CD8-positive, alpha-beta memory T cell (primary cell): Measurements from ENCODE around the gene CACNA1S. TPM values are rescaled to one million over a fixed set of nuclear protein-coding genes. Genes with fewer than 3 reads are reported as not detected.

ENCODE experiments used
- CTCF ChIA-PET: fragments of 350-600 bp; sonication (Branson Sonifier 250); formaldehyde crosslinking; loops from one replicate; lab custom pipeline; 2021; ENCODE audit warnings: antibody characterized with exemption; lab: Charles Lee
- POLR2A ChIA-PET: fragments of 350-600 bp; sonication (Branson Sonifier 250); formaldehyde crosslinking; loops from one replicate; lab custom pipeline; 2021; ENCODE audit warnings: antibody characterized with exemption; lab: Charles Lee
- DNase-seq, 5 donors: peaks; one replicate each; pipeline versions ENCODE4 v3.0.0 to v3.0.0-alpha.2; 2020 to 2022; ENCODE audit warnings: mixed read lengths in 1 of 5
- H3K27ac ChIP-seq: one replicate; pipeline ENCODE4 v1.7.0; 2013; ENCODE audit warnings: low read depth, mild to moderate bottlenecking, low read length, moderate library complexity
- H3K27me3 ChIP-seq: 2 replicates; pipeline ENCODE4 v1.7.0; 2013; ENCODE audit warnings: low read length, mild to moderate bottlenecking; ENCODE audit not compliant: insufficient read depth, poor library complexity, severe bottlenecking
- H3K36me3 ChIP-seq: 2 replicates; pipeline ENCODE4 v1.7.0; 2013; ENCODE audit warnings: mild to moderate bottlenecking, low read length, moderate library complexity; ENCODE audit not compliant: insufficient read depth
- H3K4me1 ChIP-seq: 2 replicates; pipeline ENCODE4 v1.7.0; 2013; ENCODE audit warnings: mild to moderate bottlenecking, low read length, moderate library complexity; ENCODE audit not compliant: insufficient read depth
- H3K4me3 ChIP-seq: 2 replicates; pipeline ENCODE4 v1.7.0; 2013; ENCODE audit warnings: mild to moderate bottlenecking, low read length
- H3K9me3 ChIP-seq: 2 replicates; pipeline ENCODE4 v1.7.0; 2013; ENCODE audit warnings: mild to moderate bottlenecking, low read length
- H3K27ac Mint-ChIP-seq, 8 donors: one replicate each; pipeline ENCODE4 v1.8.0; 2020 to 2021; ENCODE audit warnings: mixed read lengths in 8 of 8, mild to moderate bottlenecking in 6 of 8, inconsistent platforms in 3 of 8, moderate library complexity in 3 of 8
- H3K27me3 Mint-ChIP-seq, 2 donors: one replicate each; pipeline ENCODE4 v1.8.0; 2020 to 2021; ENCODE audit warnings: mixed read lengths in 2 of 2, mild to moderate bottlenecking in 1 of 2, moderate library complexity in 1 of 2
- H3K36me3 Mint-ChIP-seq, 3 donors: one replicate each; pipeline ENCODE4 v1.8.0; 2020 to 2021; ENCODE audit warnings: mixed read lengths in 3 of 3, inconsistent platforms in 1 of 3, mild to moderate bottlenecking in 1 of 3
- H3K4me1 Mint-ChIP-seq, 3 donors: one replicate each; pipeline ENCODE4 v1.8.0; 2020 to 2021; ENCODE audit warnings: mixed read lengths in 3 of 3, inconsistent platforms in 1 of 3, mild to moderate bottlenecking in 1 of 3
- H3K4me3 Mint-ChIP-seq, 7 donors: one replicate each; pipeline ENCODE4 v1.8.0; 2020 to 2021; ENCODE audit warnings: mixed read lengths in 7 of 7, mild to moderate bottlenecking in 6 of 7, moderate library complexity in 4 of 7, inconsistent platforms in 2 of 7
- H3K9me3 Mint-ChIP-seq, 5 donors: one replicate each; pipeline ENCODE4 v1.8.0; 2020 to 2022; ENCODE audit warnings: mixed read lengths in 5 of 5, mild to moderate bottlenecking in 3 of 5, moderate library complexity in 2 of 5, inconsistent platforms in 1 of 5
- polyA plus RNA-seq: library from polyadenylated mRNA; unstranded; fragments of 300-500 nt; fragmentation: Illumina TruSeq; gene quantifications from one replicate; pipeline ENCODE4 v1.2.3, GENCODE V29; 2021
- total RNA-seq, 2 experiments: library from RNA; stranded (reverse); gene quantifications; one replicate each; pipeline ENCODE4 v1.2.3, GENCODE V29; 2021

CACNA1S gene
- total and polyA plus RNA-seq, 3 experiments from 2014 or later = not detected

GRCh38 chr1:201022493-201022819 lies 89.8 kb downstream of the CACNA1S start:
- Histone ChIP-seq H3K4me3 (peak overlapping the region; percentile 92), H3K4me1 (peaks cover 69% of the 10 kb centered on the region), H3K36me3 (no peaks in the 10 kb centered on the region), H3K27ac (peak overlapping the region; percentile 73), H3K27me3 (no peaks in the 10 kb centered on the region), H3K9me3 (no peaks in the 10 kb centered on the region)
- H3K4me3 Mint-ChIP-seq = peak overlapping the region; percentile 92 to 99 (median 97)
- CTCF ChIA-PET = interaction anchor here (1.0 to 7.0 kb wide), 7 partner anchors 12 to 92 kb away, joined by 3 to 63 read pairs (median 6); no protein-coding TSS in a partner anchor
- peaks cover 63 to 88% (median 71%) of the 10 kb centered on the region in 3 donors for H3K4me1 Mint-ChIP-seq
- H3K36me3 Mint-ChIP-seq = peaks cover 0 to 15% (median 2%) of the 10 kb centered on the region in 3 donors
- no peak for DNase-seq
- POLR2A ChIA-PET = interaction anchor here (0.8 kb wide), 1 partner anchor 12 kb away, joined by 3 read pairs; no protein-coding TSS in a partner anchor
- H3K27me3 Mint-ChIP-seq = peaks cover 0 to 2% of the 10 kb centered on the region in 2 donors
- peak overlapping the region; percentile 90 to 100 (median 96) for H3K27ac Mint-ChIP-seq
- H3K9me3 Mint-ChIP-seq = no peaks in the 10 kb centered on the region

DNA sequence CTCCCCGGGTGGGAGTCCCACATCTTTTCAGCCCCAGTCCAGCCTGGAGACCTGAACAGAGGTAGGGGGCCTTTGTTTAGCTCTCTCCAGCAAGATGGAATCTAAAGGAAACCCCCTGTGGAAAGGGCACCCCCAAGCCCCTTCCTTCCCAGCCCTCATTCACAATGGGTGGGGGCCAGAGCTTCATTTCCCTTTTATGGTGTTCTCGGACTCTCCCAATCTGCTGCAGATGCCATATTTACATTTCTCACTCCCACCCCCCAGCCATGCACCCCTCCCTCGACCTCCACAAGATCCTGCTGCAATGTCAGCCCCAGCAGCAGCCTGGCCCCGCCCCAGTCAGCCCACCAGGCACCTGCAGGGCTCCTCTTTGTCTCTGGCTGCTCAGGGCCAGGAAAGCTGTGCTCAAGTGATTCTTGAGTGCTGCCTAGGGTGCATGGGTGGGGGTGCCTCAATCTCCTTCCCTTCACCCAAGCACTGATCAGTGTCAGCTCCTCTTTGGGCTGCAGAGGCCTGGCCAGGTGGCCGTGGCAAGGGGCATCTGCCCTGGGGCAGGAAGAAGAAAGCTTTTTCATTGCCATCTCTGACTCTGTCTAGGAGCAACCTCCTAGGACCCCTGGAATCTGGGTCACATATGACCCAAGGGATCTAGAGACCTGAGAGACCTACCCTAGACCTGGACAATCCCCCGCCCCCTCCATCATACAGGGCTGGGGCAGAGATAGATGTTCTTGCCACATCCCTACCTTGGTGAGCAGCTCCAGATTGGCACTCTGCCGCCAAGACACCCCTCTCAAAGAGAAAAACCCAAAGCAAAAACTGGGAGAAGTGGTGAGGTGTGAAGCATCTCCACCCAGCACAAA lies 90.4 kb downstream of the CACNA1S start:
- Histone ChIP-seq H3K27me3 (no peaks in the 10 kb centered on the region), H3K9me3 (no peaks in the 10 kb centered on the region), H3K36me3 (no peaks in the 10 kb centered on the region), H3K4me3 (peak overlapping the region; percentile 92), H3K4me1 (peaks cover 75% of the 10 kb centered on the region), H3K27ac (peak overlapping the region; percentile 73)
- Mint-ChIP-seq H3K4me3 (peak overlapping the region; percentile 92 to 99 (median 97)), H3K36me3 (peaks cover 0 to 17% (median 2%) of the 10 kb centered on the region in 3 donors), H3K27ac (peak overlapping the region; percentile 90 to 100 (median 96)), H3K27me3 (peaks cover 0 to 2% of the 10 kb centered on the region in 2 donors), H3K9me3 (no peaks in the 10 kb centered on the region), H3K4me1 (peaks cover 67 to 90% (median 75%) of the 10 kb centered on the region in 3 donors)
- DNase-seq = peak in 1 of 5 donors; percentile 27
- POLR2A ChIA-PET = no interaction called here
- CTCF ChIA-PET = interaction anchor here (0.6 to 7.0 kb wide), 10 partner anchors 11 to 351 kb away, joined by 3 to 63 read pairs (median 4); no protein-coding TSS in a partner anchor

DNA sequence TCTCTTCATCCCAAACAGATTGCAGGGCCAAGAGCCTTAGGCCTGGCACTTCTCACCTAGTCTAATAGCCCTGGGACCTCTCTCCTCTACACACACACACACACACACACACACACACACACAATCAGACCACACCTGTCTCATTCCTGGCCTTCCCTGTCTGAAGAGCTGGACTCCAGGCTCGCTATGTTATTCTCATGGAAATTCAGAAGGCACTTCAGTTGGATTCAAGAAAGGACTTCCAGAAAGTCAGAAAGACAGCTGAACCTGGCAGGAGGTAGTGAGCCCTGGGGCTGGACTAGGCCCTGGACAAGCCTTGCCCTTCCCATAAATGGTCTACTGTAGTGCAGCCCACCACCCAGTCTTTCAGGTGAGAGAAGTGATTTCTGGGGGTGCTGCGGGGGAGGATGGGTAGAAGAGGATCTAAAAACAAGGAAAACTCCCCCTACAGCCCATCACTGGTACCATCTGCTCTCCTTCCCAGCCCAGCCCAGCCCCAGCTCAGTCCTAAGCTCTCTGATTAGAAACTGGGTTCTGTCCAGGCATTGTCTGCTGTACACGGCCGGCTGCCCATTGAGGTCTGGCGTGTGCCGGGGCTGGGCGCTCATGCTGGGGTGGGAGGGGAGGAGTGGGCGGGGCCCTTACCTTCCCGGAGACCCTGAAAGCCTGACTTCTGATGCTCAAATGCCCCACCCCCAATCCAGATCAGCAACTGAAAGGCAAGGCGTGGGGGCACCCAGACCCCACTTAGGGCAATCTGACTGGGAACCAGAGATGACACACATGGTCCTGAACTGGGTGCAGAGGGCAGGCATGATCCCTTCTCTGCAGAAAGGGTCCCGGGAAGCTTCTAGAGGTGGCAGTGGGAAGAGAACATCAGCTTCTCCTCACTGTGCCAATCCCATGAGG lies 91.3 kb downstream of the CACNA1S start:
- Mint-ChIP-seq H3K27me3 (peaks cover 0 to 2% of the 10 kb centered on the region in 2 donors), H3K9me3 (no peaks in the 10 kb centered on the region), H3K4me3 (peak overlapping the region; percentile 92 to 99 (median 97)), H3K4me1 (peaks cover 67 to 90% (median 75%) of the 10 kb centered on the region in 3 donors), H3K36me3 (peaks cover 0 to 18% (median 2%) of the 10 kb centered on the region in 3 donors), H3K27ac (peak overlapping the region; percentile 90 to 100 (median 98))
- H3K9me3 ChIP-seq = no peaks in the 10 kb centered on the region
- peaks cover 76% of the 10 kb centered on the region for H3K4me1 ChIP-seq
- H3K27me3 ChIP-seq = no peaks in the 10 kb centered on the region
- peak overlapping the region; percentile 92 for H3K4me3 ChIP-seq
- peak in 4 of 5 donors; percentile 14 to 42 (median 22) for DNase-seq
- H3K27ac ChIP-seq = peak overlapping the region; percentile 73
- ChIA-PET POLR2A (interaction anchor here (0.5 to 0.9 kb wide), 2 partner anchors 31 to 153 kb away, joined by 3 to 6 read pairs; no protein-coding TSS in a partner anchor), CTCF (interaction anchor here (0.6 to 7.0 kb wide), 18 partner anchors 10 to 403 kb away, joined by 3 to 63 read pairs (median 4); no protein-coding TSS in a partner anchor)
- H3K36me3 ChIP-seq = no peaks in the 10 kb centered on the region

DNA sequence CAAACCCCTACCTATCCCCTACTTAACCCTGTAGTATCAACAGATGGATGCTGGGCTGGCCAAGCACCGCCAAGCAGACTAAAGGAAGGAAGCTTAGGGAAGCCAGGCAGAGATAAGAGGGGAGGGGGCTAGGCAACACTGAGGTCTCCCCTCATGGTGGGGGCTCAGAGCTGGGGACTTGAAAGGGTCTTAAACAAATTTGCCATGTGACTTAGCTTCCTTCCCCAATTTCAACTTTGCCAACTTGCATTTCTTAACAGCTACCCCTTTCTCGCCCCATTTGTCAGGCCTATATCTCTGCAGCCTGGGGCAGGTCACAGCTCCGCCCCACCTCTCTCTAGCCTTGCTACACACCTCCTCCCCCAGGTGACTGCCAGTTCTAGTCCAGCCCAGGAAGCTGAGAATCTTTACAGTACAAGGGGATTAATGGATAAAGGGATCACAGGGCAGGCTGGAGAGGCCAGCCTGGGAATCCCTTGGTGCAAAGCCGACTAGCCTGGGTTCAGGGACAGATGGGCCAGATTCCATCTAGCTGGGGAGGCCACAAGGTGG lies 92.1 kb downstream of the CACNA1S start:
- peaks cover 0 to 2% of the 10 kb centered on the region in 2 donors for H3K27me3 Mint-ChIP-seq
- POLR2A ChIA-PET = interaction anchor here (0.6 to 1.0 kb wide), 5 partner anchors 11 to 142 kb away, joined by 3 to 7 read pairs (median 4); no protein-coding TSS in a partner anchor
- H3K36me3 Mint-ChIP-seq = peaks cover 0 to 21% (median 2%) of the 10 kb centered on the region in 3 donors

DNA sequence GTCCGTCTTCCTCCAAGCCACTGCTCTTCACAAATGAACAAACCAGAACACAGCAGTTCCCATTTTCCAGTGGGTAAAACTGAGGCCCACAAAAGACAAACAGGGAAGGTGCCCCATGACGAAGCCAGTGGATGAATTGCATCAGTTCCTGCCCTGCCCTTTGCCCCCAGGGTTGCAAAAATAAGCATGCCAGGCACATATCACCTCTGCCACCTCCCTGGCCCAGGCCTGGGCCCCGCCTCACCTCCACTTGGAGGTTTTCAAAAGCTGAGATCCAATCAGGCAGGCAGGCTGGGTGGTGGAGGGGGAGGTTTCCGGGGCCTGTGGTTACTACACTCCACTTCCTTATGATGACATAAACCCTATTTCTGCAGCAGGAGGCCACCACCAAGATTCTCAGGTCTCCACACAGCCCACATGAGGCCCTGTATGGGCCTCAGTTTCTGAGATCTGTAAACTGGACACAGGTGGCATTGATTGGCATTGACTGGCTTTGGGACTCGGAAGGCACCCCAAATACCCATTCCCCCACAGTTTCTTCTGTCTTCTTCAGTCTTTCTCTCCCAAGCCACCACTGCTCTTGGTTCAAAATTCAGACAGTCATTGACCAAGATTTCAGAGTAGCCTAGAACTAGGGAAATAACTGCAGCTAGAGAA lies 92.8 kb downstream of the CACNA1S start:
- peak; percentile 82 to 93 (median 87) for DNase-seq
- Mint-ChIP-seq H3K4me3 (peak overlapping the region; percentile 89 to 99 (median 97)), H3K36me3 (peaks cover 0 to 26% (median 2%) of the 10 kb centered on the region in 3 donors), H3K27me3 (no peaks in the 10 kb centered on the region), H3K27ac (peak overlapping the region; percentile 90 to 100 (median 98)), H3K9me3 (no peaks in the 10 kb centered on the region), H3K4me1 (peaks cover 80 to 91% (median 83%) of the 10 kb centered on the region in 3 donors)
- H3K36me3 ChIP-seq = no peaks in the 10 kb centered on the region
- CTCF ChIA-PET = interaction anchor here (0.7 to 7.0 kb wide), 15 partner anchors 13 to 401 kb away, joined by 3 to 63 read pairs (median 3); no protein-coding TSS in a partner anchor
- peak overlapping the region; percentile 92 for H3K4me3 ChIP-seq
- H3K27ac ChIP-seq = peak overlapping the region; percentile 73
- POLR2A ChIA-PET = interaction anchor here (0.6 to 1.0 kb wide), 4 partner anchors 10 to 143 kb away, joined by 3 to 7 read pairs (median 4); no protein-coding TSS in a partner anchor
- H3K9me3 ChIP-seq = no peaks in the 10 kb centered on the region
- H3K4me1 ChIP-seq = peaks cover 83% of the 10 kb centered on the region
- no peaks in the 10 kb centered on the region for H3K27me3 ChIP-seq

More for the DNA sequence above, 92.1 kb downstream of the CACNA1S start:
- peak in 4 of 5 donors; percentile 22 to 66 (median 36) for DNase-seq
- Histone ChIP-seq H3K27me3 (no peaks in the 10 kb centered on the region), H3K4me3 (peak overlapping the region; percentile 92), H3K36me3 (no peaks in the 10 kb centered on the region), H3K9me3 (no peaks in the 10 kb centered on the region), H3K4me1 (peaks cover 78% of the 10 kb centered on the region), H3K27ac (peak overlapping the region; percentile 73)
- H3K27ac Mint-ChIP-seq = peak overlapping the region; percentile 90 to 100 (median 98)
- CTCF ChIA-PET = interaction anchor here (0.7 to 7.0 kb wide), 19 partner anchors 11 to 402 kb away, joined by 3 to 63 read pairs (median 3); no protein-coding TSS in a partner anchor
- H3K4me1 Mint-ChIP-seq = peaks cover 74 to 90% (median 76%) of the 10 kb centered on the region in 3 donors
- H3K4me3 Mint-ChIP-seq = peak overlapping the region; percentile 89 to 99 (median 97)
- H3K9me3 Mint-ChIP-seq = no peaks in the 10 kb centered on the region

GRCh38 chr1:201017828-201018163 lies 94.4 kb downstream of the CACNA1S start:
- no peaks in the 10 kb centered on the region for H3K27me3 ChIP-seq
- no peak for DNase-seq
- no peaks in the 10 kb centered on the region for H3K36me3 ChIP-seq
- H3K27ac ChIP-seq = no peak overlapping the region
- Mint-ChIP-seq H3K27ac (peak overlapping the region; percentile 71 to 100 (median 90)), H3K36me3 (peaks cover 0 to 29% (median 2%) of the 10 kb centered on the region in 3 donors), H3K9me3 (no peaks in the 10 kb centered on the region), H3K4me3 (peak overlapping the region in 6 of 7 donors; percentile 24 to 65 (median 52)), H3K27me3 (no peaks in the 10 kb centered on the region), H3K4me1 (peaks cover 87 to 100% (median 95%) of the 10 kb centered on the region in 3 donors)
- H3K9me3 ChIP-seq = no peaks in the 10 kb centered on the region
- POLR2A ChIA-PET = no interaction called here
- H3K4me3 ChIP-seq = no peak overlapping the region
- peaks cover 92% of the 10 kb centered on the region for H3K4me1 ChIP-seq
- CTCF ChIA-PET = interaction anchor here (2.3 to 7.0 kb wide), 2 partner anchors 25 to 38 kb away, joined by 10 to 63 read pairs; no protein-coding TSS in a partner anchor
